ENCODE measurements around the gene CCR5.

The CCR5 gene

DNA sequence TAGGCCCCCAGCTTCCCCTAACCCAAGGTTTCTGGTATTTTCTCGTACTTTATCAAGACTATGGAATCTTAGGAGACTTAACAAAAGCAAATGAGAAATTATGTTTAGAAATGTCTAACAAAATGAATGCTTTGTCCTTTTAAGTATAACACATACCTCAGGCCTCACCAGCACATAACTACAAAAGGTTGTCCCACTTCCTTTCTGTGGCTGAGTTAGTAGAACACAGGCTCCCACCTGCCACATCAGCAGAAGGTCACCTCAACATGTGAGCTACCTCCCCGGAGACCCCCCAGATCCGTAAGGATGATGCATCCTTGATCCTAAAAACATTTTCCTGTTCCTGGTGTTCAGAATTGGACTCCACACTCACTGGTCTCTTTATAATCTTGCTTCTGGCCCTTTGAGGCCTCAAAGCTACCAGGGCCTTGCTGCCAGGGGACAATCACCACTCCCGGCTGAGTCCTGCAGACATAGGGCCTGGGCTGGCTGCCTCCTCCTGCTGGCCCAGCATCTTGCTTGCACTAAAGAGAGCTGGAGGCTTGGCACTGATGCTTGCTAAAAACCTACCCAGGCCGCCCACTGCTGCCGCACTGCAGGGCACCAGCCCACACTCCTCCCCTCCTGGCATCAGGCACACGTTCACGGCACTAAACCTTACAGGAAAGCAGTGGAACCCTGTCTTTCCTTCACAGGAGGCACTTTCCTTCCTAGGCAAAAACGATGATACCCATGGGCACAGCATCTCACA lies 39.2 kb downstream of the CCR5 start:
- FAIRE-seq: no peak

DNA sequence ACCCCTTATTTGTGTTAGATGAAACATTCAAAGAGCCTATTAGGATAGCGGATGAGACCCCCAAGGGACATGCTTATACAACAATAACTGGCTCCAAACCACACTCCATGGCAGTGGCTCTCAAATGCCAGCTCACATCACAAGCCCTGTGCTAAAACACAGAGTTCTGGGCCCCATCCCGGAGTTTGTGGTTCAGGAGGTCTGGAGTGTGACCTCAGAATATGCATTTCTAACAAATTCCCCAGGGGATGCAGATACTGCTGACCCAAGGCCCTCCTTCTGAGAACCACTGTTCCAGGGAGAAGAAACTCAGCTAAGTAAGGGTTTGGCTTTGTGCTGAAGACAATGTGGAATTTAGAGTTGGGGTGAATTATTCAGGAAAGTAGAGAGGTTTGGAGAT lies 39.9 kb downstream of the CCR5 start:
- no peak for FAIRE-seq

DNA sequence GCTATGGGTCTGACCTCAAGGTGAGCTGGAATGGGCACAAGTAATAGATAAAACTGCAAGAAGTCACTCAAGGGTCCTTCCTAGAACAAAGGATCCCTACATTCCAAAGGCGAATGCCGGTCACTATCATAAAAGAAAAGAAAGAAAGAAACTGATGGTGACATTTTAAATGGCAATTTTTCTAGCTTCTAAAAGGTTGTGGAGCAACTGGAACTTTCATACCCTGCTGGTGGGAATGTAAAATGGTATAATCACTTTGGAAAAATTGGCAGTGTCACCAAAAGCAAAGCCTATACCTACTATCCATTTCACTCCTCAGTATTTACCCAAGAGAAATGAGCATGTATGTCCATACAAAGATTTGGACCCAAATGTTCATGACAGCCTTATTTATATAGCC lies 40.5 kb downstream of the CCR5 start:
- FAIRE-seq: no peak

- FAIRE-seq: no peak
Measured at GRCh38 chr3:46412786-46413298, 42.1 kb downstream of the CCR5 start.

DNA sequence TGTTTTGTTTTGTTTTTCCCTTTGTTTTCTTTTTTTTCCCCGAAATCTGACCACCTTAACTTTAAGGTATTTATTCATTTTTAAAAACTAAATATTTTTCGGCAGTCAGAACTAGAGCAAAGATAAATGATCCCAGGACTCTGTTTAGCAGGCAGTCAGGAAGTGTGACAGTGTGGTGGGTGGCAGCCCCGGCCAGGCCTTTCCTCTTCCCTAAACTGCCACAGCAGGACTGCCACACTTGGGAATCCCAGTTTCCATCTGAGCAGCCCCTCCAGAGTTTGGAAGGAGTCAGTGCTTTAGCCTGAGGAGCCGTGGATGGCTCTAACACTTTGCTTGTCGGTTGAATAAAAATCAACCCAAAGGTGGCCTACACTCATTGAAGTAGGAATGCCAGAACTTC lies 43.2 kb downstream of the CCR5 start:
- no peak for FAIRE-seq

GRCh38 chr3:46414739-46415138 lies 44.0 kb downstream of the CCR5 start:
- no peak for FAIRE-seq

DNA sequence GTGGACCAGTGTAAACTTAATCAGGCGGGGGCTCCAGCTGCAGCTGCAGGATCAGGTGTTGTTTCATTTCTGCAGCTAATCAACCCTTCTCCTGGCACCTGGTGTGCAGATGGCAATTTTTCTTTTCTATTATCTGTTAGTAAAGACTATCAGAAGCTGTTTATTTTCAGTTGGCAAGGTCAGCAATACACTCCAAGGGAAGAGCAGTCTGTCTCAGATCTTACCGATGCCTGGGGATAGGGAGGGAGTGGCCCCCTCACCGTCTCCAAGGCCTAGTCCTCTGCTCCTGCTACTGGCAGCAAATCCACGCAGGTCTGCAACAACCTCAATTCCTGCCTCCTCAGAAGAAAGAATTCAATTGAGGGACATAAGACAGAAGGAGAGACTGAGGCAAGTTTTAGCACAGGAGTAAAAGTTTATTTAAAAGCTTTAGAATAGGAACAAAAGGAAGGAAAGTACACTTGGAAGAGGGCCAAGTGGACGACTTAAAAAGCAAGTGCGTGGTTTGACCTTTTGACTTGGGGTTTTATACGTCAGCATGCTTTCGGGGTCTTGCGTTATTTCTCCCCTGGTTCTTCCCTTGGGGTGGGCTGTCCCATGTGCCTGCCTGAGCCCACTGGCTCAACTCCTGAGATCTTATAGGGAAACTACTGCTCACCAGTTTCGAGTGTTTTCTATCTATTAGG lies 45.5 kb downstream of the CCR5 start:
- FAIRE-seq: no peak

- FAIRE-seq: no peak
Measured at GRCh38 chr3:46416811-46417510, 46.2 kb downstream of the CCR5 start.

DNA sequence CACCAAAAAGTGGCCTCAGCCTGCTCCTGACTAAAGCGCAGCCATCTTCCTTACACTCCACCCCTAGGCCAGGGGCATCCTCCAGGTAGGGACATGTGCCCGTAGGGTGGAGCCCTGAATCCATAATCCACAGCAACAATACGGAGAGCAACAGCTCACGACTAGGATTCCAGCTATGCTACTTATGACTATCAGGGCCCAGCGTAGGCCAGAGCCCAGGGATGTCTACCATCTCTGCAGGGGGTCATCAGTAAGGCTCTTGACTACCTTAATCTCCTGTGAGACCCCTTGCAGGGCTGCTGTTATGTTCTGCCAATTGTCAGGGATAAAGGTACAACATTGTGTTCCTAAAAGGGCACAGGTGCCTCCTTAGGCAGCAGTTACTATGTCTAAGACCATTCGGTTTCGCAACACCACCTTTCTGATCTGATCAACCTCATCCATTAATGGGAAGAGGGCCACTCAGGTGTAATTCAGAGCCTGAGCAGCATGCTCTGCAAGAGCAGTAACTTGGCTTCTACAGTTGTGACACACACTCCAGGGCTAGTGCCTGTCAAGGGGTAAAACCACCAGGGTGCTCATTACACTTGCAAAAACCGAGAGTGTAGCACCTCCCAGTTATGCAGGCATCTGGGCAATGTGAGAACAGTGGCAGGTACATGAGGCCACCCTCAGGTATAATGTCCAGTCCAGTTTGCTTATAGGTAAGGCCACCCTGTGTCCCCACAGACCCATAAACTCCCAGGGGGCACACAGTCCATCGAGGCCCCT lies 47.3 kb downstream of the CCR5 start:
- FAIRE-seq: no peak

- no peak for FAIRE-seq
Measured at GRCh38 chr3:46419816-46420215, 49.1 kb downstream of the CCR5 start.

DNA sequence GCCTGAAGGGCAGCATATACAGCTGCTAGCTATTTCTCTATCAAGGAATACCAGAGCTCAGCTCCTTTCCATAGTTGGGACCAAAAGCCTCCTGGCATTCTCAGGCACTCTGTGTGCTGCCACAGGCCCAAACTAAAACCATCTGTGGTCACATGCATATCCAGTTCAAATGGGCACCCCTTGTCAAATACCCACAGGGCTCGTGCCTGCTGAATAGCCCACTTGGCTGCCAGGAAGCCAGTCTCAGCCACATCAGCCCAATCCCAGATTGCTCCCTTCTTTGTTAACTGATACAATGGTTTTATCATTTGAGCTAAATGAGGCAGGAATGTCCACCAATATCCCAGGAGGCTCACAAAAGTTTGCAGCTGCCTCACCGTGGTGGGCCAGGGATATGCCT lies 50.2 kb downstream of the CCR5 start:
- FAIRE-seq: no peak

DNA sequence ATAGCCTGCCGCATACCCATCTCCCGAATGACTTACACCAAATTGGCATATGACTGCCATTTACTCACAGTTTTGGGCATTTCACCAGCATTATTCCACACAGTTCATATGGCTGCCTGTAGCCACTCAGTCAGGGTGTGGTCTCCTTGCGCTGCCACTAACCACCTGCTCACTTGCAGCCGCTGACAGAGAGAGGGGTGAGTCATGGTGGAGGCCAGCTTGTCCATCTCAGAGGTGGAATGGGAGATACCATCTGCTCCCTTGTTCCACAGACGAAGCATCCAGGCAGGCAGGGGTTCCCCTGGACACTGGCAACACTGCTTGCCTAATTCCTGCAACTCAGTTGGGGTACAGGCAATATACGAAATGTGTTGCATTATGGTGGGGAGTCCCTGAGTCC lies 51.9 kb downstream of the CCR5 start:
- no peak for FAIRE-seq

- FAIRE-seq: no peak
Measured at GRCh38 chr3:46423588-46423987, 52.8 kb downstream of the CCR5 start.

Measured in TTC549 (cell line).